NB4 (cell line): ENCODE data around the gene RNF128.

Experiments used
- CTCF ChIP-seq: IDR thresholded peaks from one replicate; pipeline ENCODE4 v1.5.1; 2012; ENCODE audit warnings: low read depth, low read length
- MYC ChIP-seq: IDR thresholded peaks from 2 replicates; pipeline ENCODE4 v1.6.1; 2011; ENCODE audit warnings: low read depth, low read length
- POLR2A ChIP-seq: IDR thresholded peaks from 2 replicates; pipeline ENCODE4 v1.6.1; 2011; ENCODE audit warnings: mild to moderate bottlenecking; ENCODE audit not compliant: insufficient read length; ENCODE audit errors: extremely low read depth

DNA sequence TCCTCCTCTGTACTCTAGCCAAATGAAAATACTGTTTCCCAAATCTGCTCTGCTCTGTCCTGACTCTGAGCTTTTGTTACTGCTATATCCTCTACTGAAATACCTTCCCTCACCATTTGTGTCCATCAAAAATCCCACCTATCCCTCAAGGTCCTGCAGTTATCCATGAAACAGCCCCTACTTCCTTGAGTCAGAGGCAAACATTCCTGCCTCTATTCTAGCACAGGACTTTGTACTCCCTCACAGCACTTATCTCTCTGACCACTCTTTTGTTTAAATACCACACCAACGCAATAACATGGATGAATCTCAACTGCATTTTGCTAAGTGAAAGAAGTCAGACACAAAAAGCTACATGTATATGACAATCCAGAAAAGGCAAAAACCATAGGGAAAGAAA is 10.5 kb upstream of the RNF128 start:
- TF ChIP-seq CTCF: no peak
- no peak for TF ChIP-seq POLR2A
- no peak for TF ChIP-seq MYC
